ENCODE measurements around the gene KCTD18. TPM values are rescaled to one million over a fixed set of nuclear protein-coding genes. Genes with fewer than 3 reads are reported as not detected.

Gene KCTD18
- total RNA-seq, 1 donor: 14.5 TPM

- no peak for DNase-seq (ENCODE audit: low read depth in 2 of 3, low spot score in 2 of 3)
These were observed 21.7 kb downstream of the KCTD18 start for GRCh38 chr2:200488169-200488568.

GRCh38 chr2:200486529-200486928 is 23.3 kb downstream of the KCTD18 start:
- DNase-seq (ENCODE audit: low read depth in 2 of 3, low spot score in 2 of 3): peak in 1 of 3 donors; percentile 33

- no peak for DNase-seq (ENCODE audit: low read depth in 2 of 3, low spot score in 2 of 3)
These were observed 24.9 kb downstream of the KCTD18 start for GRCh38 chr2:200484934-200485333.

GRCh38 chr2:200483729-200484198 is 26.1 kb downstream of the KCTD18 start:
- DNase-seq (ENCODE audit: low read depth in 2 of 3, low spot score in 2 of 3): peak in 2 of 3 donors; percentile 35 to 42

- DNase-seq (ENCODE audit: low read depth in 2 of 3, low spot score in 2 of 3): no peak
These were observed 27.7 kb downstream of the KCTD18 start for GRCh38 chr2:200482194-200482593.

GRCh38 chr2:200479692-200480265 is 30.1 kb downstream of the KCTD18 start:
- DNase-seq (ENCODE audit: low read depth in 2 of 3, low spot score in 2 of 3): no peak

- DNase-seq (ENCODE audit: low read depth in 2 of 3, low spot score in 2 of 3): no peak
These were observed 32.2 kb downstream of the KCTD18 start for GRCh38 chr2:200477667-200478131.

- no peak for DNase-seq (ENCODE audit: low read depth in 2 of 3, low spot score in 2 of 3)
These were observed 33.0 kb downstream of the KCTD18 start for GRCh38 chr2:200476836-200477235.

GRCh38 chr2:200475795-200476194 is 34.1 kb downstream of the KCTD18 start:
- DNase-seq (ENCODE audit: low read depth in 2 of 3, low spot score in 2 of 3): no peak

GRCh38 chr2:200472853-200473464 is 36.9 kb downstream of the KCTD18 start:
- DNase-seq (ENCODE audit: low read depth in 2 of 3, low spot score in 2 of 3): no peak

GRCh38 chr2:200471928-200472645 is 37.8 kb downstream of the KCTD18 start:
- no peak for DNase-seq (ENCODE audit: low read depth in 2 of 3, low spot score in 2 of 3)

GRCh38 chr2:200471324-200471848 is 38.5 kb downstream of the KCTD18 start:
- peak in 2 of 3 donors; percentile 59 to 77 for DNase-seq (ENCODE audit: low read depth in 2 of 3, low spot score in 2 of 3)

- no peak for DNase-seq (ENCODE audit: low read depth in 2 of 3, low spot score in 2 of 3)
These were observed 39.6 kb downstream of the KCTD18 start for GRCh38 chr2:200470230-200470629.

- no peak for DNase-seq (ENCODE audit: low read depth in 2 of 3, low spot score in 2 of 3)
These were observed 40.1 kb downstream of the KCTD18 start for GRCh38 chr2:200469708-200470211.

- no peak for DNase-seq (ENCODE audit: low read depth in 2 of 3, low spot score in 2 of 3)
These were observed 41.8 kb downstream of the KCTD18 start for GRCh38 chr2:200467806-200468681.

GRCh38 chr2:200466425-200467418 is 43.1 kb downstream of the KCTD18 start:
- DNase-seq (ENCODE audit: low read depth in 2 of 3, low spot score in 2 of 3): no peak

GRCh38 chr2:200463452-200463851 is 46.4 kb downstream of the KCTD18 start:
- DNase-seq (ENCODE audit: low read depth in 2 of 3, low spot score in 2 of 3): no peak

GRCh38 chr2:200461846-200462710 is 47.8 kb downstream of the KCTD18 start:
- DNase-seq (ENCODE audit: low read depth in 2 of 3, low spot score in 2 of 3): no peak
